GM21737 (cell line): Measurements from ENCODE around the gene IL17A.
A peak's percentile ranks its signal among the peaks of the same experiment; 100 is the strongest.

ENCODE experiments used
- ATAC-seq: cut with Tn5 transposase; IDR thresholded peaks from one replicate; pipeline ENCODE4 v1.9.1; 2021; ENCODE audit warnings: mild to moderate bottlenecking, moderate library complexity; ENCODE audit not compliant: unreplicated experiment

The IL17A gene

GRCh38 chr6:52210227-52210626 lies 24.1 kb downstream of the IL17A start:
- ATAC-seq: no peak

- no peak for ATAC-seq
Measured at GRCh38 chr6:52213127-52213526, 27.0 kb downstream of the IL17A start.

DNA sequence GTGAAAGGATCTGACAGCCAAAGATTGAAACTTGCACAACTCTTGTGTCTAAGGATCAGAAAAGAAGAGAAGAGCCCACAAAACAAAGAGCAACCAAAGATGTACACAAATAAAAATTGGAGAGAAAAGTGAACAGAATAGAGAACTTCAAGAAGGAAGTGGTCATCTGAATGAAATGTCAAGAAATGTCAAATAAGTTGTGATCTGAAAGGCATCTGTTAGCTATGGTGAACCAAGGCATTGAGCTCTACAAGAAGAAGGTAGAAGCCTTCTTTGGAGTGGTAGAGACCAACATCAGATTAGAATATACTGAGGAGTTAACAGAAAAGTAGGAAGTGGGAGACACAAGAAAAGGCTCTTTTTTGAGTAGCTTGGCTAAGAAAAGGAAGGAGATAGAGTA lies 29.6 kb downstream of the IL17A start:
- no peak for ATAC-seq

- no peak for ATAC-seq
Measured at GRCh38 chr6:52216932-52217575, 30.9 kb downstream of the IL17A start.

- no peak for ATAC-seq
Measured at GRCh38 chr6:52217761-52218160, 31.6 kb downstream of the IL17A start.

DNA sequence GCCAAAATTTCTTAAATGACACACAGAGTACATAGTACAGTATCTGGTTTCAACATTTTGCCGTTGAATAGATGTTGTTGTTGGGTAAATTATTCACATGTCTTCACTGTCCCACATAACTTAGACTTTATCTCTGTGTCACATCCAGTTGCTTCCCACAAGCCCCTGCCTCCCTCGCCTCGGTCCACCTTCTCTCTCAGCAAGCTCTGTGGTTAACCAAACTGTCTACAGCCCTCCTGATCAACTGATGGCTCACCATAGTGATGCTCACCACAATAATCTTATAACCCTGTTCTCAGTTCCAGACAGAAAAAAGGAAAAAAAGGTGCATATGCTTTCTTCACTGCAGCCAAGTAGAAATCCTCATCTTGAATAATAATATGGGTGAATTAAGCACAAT lies 35.1 kb downstream of the IL17A start:
- ATAC-seq: no peak

DNA sequence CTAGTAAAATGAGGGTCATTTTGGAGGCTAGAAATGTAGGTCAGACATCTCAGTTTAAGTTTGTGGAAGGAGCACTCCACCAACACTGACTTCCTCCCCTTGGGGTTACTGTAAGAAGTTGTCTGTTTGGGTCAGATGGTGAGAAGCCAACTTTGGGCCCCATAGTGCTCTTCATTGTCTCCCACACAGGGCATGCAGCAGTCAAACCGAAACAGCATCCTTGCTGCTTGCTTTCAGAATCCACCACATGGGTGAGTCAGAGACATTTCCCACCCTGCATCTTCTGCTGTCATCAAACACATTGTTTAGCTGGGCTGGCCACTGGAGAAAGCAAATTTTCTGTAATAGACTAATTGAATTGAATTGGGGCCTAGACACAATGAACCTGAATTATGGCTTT lies 41.3 kb downstream of the IL17A start:
- ATAC-seq: peak; percentile 100

GRCh38 chr6:52230685-52231084 lies 44.5 kb downstream of the IL17A start:
- no peak for ATAC-seq

DNA sequence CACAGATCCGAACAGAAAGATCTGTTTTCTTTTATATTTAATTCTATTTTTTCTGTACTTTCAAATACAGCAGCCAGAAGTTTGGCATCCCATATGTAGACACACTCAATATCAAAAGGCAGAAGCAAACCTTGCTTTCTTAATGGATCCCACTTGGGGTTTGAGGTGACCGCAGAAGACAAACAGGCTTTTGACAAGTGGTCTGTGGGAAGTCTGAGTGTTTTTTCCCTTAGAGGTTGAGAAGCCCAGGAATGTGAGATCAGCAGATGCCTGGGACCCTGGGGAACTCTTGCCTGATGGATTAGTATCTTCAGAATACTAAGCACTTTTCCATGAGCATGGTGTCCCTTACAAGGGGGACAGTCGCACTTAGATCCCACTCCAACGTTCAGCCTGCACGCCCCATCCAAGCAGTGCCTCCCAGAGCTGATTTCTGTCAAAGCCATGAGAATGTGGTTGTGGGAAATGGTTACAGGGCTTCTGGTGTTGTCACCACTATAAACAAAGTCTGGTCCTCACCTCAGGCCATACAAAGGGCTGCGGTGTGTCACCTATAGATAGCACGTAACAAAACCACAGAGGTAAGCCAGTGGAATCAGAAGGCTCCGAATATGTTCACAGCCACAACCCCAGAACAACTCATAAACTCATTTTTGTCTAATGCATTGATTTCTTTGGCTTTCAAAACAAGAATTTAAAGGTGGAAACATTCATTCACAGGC lies 45.4 kb downstream of the IL17A start:
- ATAC-seq: no peak

GRCh38 chr6:52233005-52233404 lies 46.8 kb downstream of the IL17A start:
- ATAC-seq: no peak

GRCh38 chr6:52233975-52234823 lies 48.0 kb downstream of the IL17A start:
- ATAC-seq: no peak
